OCI-LY7 (cell line): ENCODE measurements around the gene PLXDC2.

Experiments used
- EZH2phosphoT487 ChIP-seq: fragments of 200-600 bp; sonication (generic); IDR thresholded peaks from 2 replicates; pipeline ENCODE4 v1.6.1; 2018; ENCODE audit warnings: low read depth, borderline replicate concordance, mild to moderate bottlenecking, mixed run types, antibody characterized with exemption, low read length, moderate library complexity, mixed read lengths
- TF ChIP-seq, protein P1 (sequence below): fragments of 200-600 bp; sonication (generic); conservative IDR thresholded peaks from 2 replicates; pipeline ENCODE4 v1.5.1; 2014; ENCODE audit warnings: mild to moderate bottlenecking, antibody characterized with exemption, low read length, moderate library complexity, mixed read lengths

GRCh38 chr10:19911886-19912285 lies 95.7 kb downstream of the PLXDC2 start:
- TF ChIP-seq, protein P1, sequence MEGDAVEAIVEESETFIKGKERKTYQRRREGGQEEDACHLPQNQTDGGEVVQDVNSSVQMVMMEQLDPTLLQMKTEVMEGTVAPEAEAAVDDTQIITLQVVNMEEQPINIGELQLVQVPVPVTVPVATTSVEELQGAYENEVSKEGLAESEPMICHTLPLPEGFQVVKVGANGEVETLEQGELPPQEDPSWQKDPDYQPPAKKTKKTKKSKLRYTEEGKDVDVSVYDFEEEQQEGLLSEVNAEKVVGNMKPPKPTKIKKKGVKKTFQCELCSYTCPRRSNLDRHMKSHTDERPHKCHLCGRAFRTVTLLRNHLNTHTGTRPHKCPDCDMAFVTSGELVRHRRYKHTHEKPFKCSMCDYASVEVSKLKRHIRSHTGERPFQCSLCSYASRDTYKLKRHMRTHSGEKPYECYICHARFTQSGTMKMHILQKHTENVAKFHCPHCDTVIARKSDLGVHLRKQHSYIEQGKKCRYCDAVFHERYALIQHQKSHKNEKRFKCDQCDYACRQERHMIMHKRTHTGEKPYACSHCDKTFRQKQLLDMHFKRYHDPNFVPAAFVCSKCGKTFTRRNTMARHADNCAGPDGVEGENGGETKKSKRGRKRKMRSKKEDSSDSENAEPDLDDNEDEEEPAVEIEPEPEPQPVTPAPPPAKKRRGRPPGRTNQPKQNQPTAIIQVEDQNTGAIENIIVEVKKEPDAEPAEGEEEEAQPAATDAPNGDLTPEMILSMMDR: no peak
- no peak for TF ChIP-seq EZH2phosphoT487
